Activated CD4-positive, alpha-beta T cell treated with anti-CD3 and anti-CD28 coated beads, Interleukin-2, amount 50 U/mL, for 24 hours (primary cell): ENCODE data around the gene COMMD6.

Experiments used
- DNase-seq, 2 donors: peaks; one replicate each; pipeline ENCODE4 v3.0.0-alpha.2; 2020; ENCODE audit warnings: low read depth in 1 of 2, low spot score in 1 of 2

Gene COMMD6

DNA sequence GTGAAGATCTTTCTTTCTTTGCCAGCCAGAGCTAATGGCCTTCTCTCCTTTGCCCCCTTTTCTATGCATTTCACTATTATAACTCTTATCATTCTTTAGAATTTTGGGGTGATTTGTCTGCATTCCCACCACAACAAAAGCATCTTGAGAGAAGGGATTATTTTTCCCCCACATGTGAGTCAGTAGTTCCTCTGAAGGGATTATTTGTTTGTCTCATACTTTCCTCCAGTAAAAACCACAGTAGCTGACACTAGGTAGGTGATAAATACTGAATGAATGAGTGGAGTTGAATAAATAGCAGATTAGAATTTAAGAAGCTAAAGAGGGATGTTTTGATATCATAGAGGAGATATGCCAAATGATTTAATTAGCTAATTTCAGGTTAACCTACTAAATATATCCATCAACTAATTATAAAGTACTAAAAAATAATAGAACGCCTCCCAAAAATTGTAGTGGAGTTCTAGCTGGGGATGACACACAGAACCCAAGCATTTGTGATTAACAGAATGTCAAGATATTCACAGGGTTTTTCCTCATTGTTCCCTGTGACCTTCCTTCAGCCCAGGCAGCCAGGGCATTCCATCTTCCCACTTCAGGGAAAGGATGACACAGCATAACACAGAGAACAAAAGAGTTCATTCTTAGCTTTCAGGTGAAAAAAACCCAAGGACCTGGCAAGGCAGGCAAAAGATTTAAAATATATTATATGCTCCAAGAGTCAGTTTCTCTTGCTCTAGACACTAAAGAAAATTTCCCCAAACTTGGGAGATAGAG lies 52.2 kb downstream of the COMMD6 start:
- no peak for DNase-seq

DNA sequence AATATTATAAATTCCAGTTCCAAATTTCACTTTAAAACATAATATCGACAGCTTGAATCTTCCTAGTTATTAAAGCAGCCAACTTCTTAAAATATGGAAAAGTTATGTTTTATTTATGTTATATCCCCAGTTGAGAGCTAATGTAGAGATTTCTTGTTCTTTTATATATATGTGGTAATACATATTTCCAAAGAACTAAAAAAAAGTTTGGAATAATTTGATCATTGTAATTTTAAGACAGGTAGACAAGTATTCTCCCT lies 54.9 kb downstream of the COMMD6 start:
- no peak for DNase-seq

DNA sequence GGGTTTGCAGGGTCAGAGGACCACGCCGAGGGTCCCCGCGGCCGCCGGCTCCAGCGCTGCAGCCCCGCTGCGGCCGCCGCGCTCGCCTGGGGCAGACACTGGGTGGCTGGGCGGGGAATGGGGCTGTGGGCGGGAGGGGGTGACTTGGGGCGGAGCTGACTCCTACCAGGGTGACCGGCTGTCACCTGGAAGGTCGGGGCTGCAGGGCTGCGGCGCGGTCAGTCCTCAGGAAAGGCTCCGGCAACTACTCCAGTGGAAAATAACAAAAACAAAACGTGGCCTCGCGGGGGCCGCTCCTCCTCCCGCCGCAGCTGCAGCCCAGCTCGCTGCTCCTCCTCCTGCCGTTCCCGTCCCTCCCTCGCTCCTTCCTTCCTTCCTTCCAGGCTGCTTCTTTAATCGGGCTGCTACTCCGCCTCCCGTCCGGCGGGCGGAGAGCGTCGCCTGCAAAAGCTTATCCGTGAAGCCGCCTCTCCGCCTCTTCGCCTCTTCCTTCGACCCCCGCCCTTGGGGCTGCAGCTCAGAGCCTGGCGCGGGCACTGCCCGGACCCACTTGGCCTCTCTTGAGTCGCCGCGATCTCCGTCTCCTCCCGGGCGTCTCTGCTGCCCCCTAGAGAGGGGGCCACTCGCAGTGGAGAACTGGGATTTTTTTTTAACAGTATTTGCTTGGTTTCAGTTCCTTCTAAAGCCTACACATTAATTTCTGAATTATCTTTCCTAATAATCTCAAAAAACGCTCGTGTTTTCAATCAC lies 55.4 kb downstream of the COMMD6 start, which contains the start of gene TBC1D4:
TSS of gene TBC1D4 (minus strand) at position 100 of the 750 bp plus-strand sequence. CDS start 402 bp downstream, outside the sequence.
- DNase-seq: peak; percentile 4 to 12

DNA sequence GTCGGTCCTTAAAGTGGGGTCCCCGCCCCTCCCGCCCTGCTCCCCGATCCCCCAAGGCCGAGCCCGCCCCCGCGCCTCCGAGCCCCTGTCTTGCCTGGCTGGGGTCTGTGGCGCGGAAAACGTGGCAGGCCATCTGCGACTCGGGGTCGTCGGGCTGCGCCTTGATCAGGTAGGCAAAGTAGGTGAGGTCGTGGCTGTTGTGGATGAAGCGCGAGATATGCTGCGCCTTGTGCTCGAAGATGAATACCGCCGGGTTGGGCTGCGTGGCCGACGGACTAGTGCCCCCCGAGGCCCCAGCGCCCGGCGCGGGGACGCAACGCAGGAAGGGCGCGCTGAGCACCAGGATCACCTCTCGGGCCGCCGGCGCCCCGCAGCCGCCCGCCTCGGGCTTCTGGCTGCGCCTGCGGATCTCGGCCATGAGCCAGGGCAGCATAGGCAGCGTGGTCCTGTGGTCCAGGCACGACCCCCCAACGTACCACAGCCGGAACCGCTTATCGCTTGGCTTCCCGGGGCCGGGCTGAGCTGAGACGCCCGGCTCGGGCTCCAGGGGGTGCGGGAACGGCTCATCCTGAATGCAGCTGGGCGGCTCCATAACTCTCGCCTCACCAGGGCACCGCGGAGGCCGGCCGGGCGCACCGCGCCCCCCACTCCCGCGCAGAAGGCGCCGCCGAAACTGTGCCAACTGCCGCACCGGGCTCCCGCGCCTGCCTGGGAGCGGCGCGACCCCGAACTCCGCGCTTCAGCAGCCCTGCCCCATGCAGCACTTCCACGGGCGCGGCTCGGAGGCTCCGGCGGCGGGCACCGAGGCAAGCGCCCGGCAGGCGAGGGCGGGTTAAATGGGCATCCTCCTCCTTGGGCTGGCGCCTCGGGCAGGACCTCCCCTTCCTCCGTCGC lies 56.2 kb downstream of the COMMD6 start:
- peak in 1 of 2 donors; percentile 7 for DNase-seq

DNA sequence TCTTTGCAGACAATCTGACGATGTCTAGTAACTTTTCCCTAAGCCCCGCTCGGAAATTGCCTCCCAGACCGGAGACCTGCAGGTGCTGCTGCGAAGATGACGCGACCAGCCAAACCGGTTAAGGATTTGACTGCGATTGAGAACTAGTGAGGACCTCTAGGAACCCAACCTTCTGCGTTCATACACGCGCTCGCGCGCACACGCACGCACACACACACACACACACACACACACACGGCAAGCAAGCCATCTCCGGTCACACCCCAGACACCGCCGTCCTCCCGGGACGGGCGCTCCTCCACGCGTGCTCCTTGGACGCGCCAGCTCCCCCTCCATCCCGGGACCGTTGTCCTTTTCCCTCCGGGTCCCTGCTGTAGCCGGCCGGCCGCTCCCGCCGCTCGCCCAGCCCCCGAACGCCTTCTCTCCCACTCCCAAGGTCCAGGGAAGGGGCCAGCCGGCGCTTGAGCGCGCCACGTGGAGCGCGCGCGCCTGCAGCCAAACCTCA lies 56.9 kb downstream of the COMMD6 start:
- no peak for DNase-seq

- DNase-seq: no peak
Observed at GRCh38 chr13:75479102-75479740, 58.4 kb downstream of the COMMD6 start.

DNA sequence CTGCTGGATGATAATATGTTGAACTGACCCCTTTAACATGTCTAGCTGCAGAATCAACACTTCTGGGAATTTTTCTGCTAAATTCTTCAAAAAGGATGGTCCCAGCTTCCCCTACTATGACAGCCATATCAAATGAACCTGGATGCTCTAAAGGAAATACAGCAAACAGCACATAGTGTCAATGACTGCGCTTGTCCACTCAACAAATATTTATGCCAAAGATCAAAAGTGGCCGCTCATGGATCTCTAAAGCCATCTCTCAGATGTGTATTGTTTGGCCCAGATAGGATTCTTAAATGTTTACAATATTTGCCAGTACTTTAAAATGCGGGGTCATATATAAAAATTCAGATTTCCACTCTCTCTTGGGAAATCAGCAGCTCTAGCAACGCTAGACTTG lies 59.0 kb downstream of the COMMD6 start:
- no peak for DNase-seq
